Liver (tissue), 3 donors: ENCODE data around the gene EEF1A1.
"Not testable (repeated sequence)": the region's sequence is repeated elsewhere in the genome, so short reads cannot be mapped to it uniquely, and the experiment has no call there.

ENCODE experiments used
- CTCF ChIP-seq: fragments of 150-350 bp; IDR thresholded peaks from 2 replicates; pipeline ENCODE4 v1.5.1; 2017; ENCODE audit warnings: improper control_type of control experiment, low read depth, low read length; ENCODE audit not compliant: missing input control
- EGR1 ChIP-seq, 2 donors: IDR thresholded peaks; 2 replicates each; pipeline ENCODE4 v1.6.1; 2016 to 2018; ENCODE audit warnings: antibody characterized with exemption in 2 of 2, low read depth in 2 of 2
- MAX ChIP-seq: IDR thresholded peaks from 2 replicates; pipeline ENCODE4 v1.6.1; 2016; ENCODE audit warnings: antibody characterized with exemption
- donor health status: healthy.
- donor health status: healthy.

DNA sequence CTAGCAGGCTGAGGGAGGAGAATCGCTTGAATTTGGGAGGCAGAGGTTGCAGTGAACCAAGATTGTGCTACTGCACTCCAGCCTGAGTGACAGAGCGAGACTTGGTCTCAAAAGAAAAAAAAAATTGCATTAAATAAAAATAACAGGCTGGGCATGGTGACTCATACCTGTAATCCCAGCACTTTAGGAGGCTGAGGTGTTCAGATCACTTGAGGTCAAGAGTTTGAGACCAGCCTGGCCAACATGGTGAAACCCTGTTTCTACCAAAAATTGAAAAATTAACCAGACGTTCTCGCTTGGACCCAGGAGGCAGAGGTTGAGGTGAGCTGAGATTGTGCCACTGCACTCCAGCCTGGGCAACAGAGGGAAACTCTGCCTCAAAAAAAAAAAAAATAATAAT lies 30.3 kb upstream of the EEF1A1 start:
- TF ChIP-seq CTCF; MAX; EGR1 (IDR thresholded peaks at IDR 0.05; ENCODE audit: low read depth in 2 of 2): not testable (repeated sequence)
